GM12865 (cell line): ENCODE results near the gene STX8.
A peak's percentile ranks its signal among the peaks of the same experiment; 100 is the strongest.

Experiments used
- DNase-seq: peaks from one replicate; pipeline ENCODE4 v3.0.0; 2010; ENCODE audit warnings: low read depth
- H3K4me3 ChIP-seq: 2 replicates; pipeline ENCODE4 v1.5.1; 2011; ENCODE audit warnings: mild to moderate bottlenecking, low read depth, low read length, control low read depth
- TF ChIP-seq, protein P1 (sequence below): IDR thresholded peaks from 2 replicates; pipeline ENCODE4 v1.5.1; 2011; ENCODE audit warnings: low read length, control low read depth, low read depth, inconsistent platforms; ENCODE audit not compliant: insufficient read depth; ENCODE audit errors: missing control alignments

STX8 gene

GRCh38 chr17:9229160-9229825 lies 346.3 kb downstream of the STX8 start:
- no peak overlapping the region for H3K4me3 ChIP-seq
- DNase-seq = no peak
- TF ChIP-seq, protein P1, sequence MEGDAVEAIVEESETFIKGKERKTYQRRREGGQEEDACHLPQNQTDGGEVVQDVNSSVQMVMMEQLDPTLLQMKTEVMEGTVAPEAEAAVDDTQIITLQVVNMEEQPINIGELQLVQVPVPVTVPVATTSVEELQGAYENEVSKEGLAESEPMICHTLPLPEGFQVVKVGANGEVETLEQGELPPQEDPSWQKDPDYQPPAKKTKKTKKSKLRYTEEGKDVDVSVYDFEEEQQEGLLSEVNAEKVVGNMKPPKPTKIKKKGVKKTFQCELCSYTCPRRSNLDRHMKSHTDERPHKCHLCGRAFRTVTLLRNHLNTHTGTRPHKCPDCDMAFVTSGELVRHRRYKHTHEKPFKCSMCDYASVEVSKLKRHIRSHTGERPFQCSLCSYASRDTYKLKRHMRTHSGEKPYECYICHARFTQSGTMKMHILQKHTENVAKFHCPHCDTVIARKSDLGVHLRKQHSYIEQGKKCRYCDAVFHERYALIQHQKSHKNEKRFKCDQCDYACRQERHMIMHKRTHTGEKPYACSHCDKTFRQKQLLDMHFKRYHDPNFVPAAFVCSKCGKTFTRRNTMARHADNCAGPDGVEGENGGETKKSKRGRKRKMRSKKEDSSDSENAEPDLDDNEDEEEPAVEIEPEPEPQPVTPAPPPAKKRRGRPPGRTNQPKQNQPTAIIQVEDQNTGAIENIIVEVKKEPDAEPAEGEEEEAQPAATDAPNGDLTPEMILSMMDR = no peak

- no peak for DNase-seq
- TF ChIP-seq, protein P1 = no peak
- H3K4me3 ChIP-seq = no peak overlapping the region
These were observed 347.0 kb downstream of the STX8 start for GRCh38 chr17:9228408-9229159.

- no peak overlapping the region for H3K4me3 ChIP-seq
- DNase-seq = no peak
- TF ChIP-seq, protein P1 = no peak
These were observed 347.7 kb downstream of the STX8 start for GRCh38 chr17:9227819-9228407.

DNA sequence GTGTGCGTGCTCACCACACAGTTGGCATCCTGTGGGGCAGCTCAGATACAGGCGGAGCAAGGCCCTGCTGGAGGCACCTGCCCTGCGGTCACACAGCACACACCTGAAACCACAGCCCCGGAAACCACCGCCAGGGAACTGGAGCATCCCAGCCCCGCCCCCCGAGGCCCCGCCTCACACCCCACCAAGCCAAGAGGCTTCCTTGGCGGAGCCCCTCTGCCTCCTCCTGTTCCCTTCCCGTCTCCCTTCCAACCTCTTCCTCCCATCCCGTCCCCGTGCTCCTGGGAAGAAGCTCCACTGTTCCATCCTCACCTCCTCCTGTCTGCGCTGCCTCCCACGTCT lies 348.9 kb downstream of the STX8 start:
- no peak overlapping the region for H3K4me3 ChIP-seq
- TF ChIP-seq, protein P1 = no peak
- peak; percentile 48 for DNase-seq

- no peak for DNase-seq
- H3K4me3 ChIP-seq = no peak overlapping the region
- TF ChIP-seq, protein P1 = no peak
These were observed 349.4 kb downstream of the STX8 start for GRCh38 chr17:9226130-9226793.

DNA sequence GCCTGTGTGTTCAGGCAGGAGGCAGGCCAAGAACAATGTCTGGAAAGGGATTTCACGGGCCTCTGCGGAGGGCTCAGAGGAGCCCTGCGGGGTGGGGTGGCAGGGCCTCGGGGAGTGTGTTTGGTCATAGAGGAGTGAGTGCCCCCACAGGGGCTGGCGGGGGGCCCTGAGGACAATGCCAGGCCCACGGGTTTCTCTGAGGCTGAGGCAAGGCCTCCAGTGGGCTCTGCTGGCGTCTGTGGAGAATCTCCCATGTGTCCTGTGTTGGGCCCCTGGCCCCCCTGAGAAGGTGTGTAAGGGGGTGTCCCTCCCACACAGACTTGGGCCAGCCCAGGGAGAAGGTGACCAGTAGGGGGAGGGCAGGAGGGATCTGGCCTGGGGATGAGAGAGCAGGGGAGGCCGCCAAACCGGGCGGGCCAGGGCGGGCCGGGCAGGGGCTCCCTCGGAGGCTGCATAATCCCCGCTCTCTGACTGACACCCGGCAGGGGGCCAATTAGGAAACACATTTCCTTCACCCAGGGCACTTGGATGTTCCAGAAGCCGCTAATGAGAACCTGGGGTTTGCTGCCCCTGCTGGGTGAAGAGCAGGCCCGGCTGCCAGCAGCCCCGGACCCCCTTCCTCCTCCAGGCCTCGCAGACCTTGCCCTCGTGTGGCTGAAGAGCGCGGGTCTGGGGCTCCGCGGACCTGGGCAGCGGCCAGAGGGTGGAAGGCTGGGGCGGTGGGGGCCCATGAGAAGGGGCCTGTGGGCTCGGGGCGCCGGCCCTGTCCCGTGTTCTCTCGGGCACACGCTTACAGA lies 350.1 kb downstream of the STX8 start:
- TF ChIP-seq, protein P1 = no peak
- H3K4me3 ChIP-seq = no peak overlapping the region
- DNase-seq = no peak
